Thoracic aorta (tissue), 2 donors: ENCODE results near the gene NFU1. TPM values are rescaled to one million over a fixed set of nuclear protein-coding genes. Genes with fewer than 3 reads are reported as not detected.

ENCODE experiments used
- ATAC-seq: fragments of 150-250 bp; one replicate; pipeline ENCODE4 v1.8.0; 2017; ENCODE audit warnings: low read depth; ENCODE audit not compliant: insufficient number of reproducible peaks, low FRiP score
- DNase-seq: peaks from one replicate; pipeline ENCODE4 v3.0.0-alpha.2; 2020; ENCODE audit warnings: low spot score
- H3K27ac ChIP-seq, 2 donors: fragments of 200-600 bp; sonication (generic); 1 replicate in 1 of 2; 2 replicates in 1 of 2; pipeline ENCODE4 v1.5.1; 2016; ENCODE audit warnings: mild to moderate bottlenecking in 2 of 2, moderate library complexity in 2 of 2
- H3K27me3 ChIP-seq: fragments of 200-600 bp; sonication (generic); replicated peaks from 2 replicates; pipeline ENCODE4 v1.6.0; 2016; ENCODE audit warnings: mild to moderate bottlenecking; ENCODE audit not compliant: insufficient read depth
- H3K36me3 ChIP-seq: fragments of 200-600 bp; sonication (generic); one replicate; pipeline ENCODE4 v1.5.1; 2016
- H3K4me1 ChIP-seq, 2 donors: fragments of 200-600 bp; sonication (generic); 1 replicate in 1 of 2; 2 replicates in 1 of 2; pipeline versions ENCODE4 v1.5.1 to v1.6.0; 2016; ENCODE audit warnings: low read depth in 2 of 2, mild to moderate bottlenecking in 1 of 2; ENCODE audit not compliant: control insufficient read depth in 1 of 2
- H3K4me3 ChIP-seq: fragments of 200-600 bp; sonication (generic); 2 replicates; pipeline ENCODE4 v1.5.1; 2016; ENCODE audit warnings: mild to moderate bottlenecking
- H3K9me3 ChIP-seq: fragments of 200-600 bp; sonication (generic); 2 replicates; pipeline ENCODE4 v1.5.1; 2016
- total RNA-seq, 2 donors: library from RNA; depleted of rRNA; stranded (reverse); fragments of >200 nt; gene quantifications; one replicate each; pipeline versions ENCODE4 v1.1.0 to v1.2.3, GENCODE V29; 2016
- TF ChIP-seq, protein P1 (sequence below): fragments of 200-600 bp; sonication (generic); IDR thresholded peaks from one replicate; pipeline ENCODE4 v1.5.1; 2019; ENCODE audit warnings: antibody characterized with exemption

Gene NFU1
- total RNA-seq, 2 donors from 2014 or later = 44.6 to 51.6 TPM

DNA sequence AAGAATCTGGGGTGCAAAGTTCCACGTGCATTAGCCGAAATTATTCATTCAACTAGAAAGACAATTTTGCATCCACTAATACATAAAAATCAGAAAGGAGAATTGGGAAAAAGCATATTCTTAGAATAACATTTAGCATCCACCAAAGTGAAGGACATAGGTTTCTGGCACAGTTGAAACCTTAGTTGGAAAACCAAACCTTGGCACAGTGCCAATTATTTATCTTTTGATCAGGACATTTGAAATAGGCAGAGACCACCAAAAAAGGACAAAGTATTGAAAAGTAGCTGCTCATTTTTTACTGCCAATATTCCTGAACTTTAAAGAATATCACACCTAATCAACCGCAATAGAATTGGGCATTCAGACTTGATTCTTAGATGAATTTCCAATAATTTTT lies 25.5 kb upstream of the NFU1 start:
- no peak overlapping the region for H3K4me3 ChIP-seq
- no peak overlapping the region for H3K27ac ChIP-seq
- TF ChIP-seq, protein P1, sequence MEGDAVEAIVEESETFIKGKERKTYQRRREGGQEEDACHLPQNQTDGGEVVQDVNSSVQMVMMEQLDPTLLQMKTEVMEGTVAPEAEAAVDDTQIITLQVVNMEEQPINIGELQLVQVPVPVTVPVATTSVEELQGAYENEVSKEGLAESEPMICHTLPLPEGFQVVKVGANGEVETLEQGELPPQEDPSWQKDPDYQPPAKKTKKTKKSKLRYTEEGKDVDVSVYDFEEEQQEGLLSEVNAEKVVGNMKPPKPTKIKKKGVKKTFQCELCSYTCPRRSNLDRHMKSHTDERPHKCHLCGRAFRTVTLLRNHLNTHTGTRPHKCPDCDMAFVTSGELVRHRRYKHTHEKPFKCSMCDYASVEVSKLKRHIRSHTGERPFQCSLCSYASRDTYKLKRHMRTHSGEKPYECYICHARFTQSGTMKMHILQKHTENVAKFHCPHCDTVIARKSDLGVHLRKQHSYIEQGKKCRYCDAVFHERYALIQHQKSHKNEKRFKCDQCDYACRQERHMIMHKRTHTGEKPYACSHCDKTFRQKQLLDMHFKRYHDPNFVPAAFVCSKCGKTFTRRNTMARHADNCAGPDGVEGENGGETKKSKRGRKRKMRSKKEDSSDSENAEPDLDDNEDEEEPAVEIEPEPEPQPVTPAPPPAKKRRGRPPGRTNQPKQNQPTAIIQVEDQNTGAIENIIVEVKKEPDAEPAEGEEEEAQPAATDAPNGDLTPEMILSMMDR = no peak
- H3K9me3 ChIP-seq = no peaks in the 10 kb centered on the region
- H3K27me3 ChIP-seq = no peaks in the 10 kb centered on the region
- DNase-seq = no peak
- ATAC-seq = no peak
- H3K36me3 ChIP-seq = peaks cover 16% of the 10 kb centered on the region
- no peaks in the 10 kb centered on the region for H3K4me1 ChIP-seq

DNA sequence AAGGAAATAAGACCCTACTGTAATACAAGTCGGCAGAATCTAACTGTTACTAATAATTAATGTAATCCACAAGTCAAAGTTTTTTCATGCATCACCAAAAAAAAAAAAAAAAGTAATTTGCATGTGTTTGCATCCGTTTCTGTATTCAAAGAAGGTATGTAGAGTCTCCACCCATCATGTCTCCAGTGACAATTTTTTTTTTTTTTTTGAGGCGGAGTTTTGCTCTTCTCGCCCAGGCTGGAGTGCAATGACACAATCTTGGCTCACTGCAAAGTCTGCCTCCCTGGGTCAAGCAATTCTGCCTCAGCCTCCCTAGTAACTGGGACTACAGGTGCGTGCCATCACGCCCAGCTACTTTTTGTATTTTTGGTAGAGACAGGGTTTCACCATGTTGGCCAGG lies 24.2 kb upstream of the NFU1 start:
- no peaks in the 10 kb centered on the region for H3K4me1 ChIP-seq
- no peak for DNase-seq
- ATAC-seq = no peak
- TF ChIP-seq, protein P1 = no peak
- no peak overlapping the region for H3K27ac ChIP-seq
- no peaks in the 10 kb centered on the region for H3K9me3 ChIP-seq
- H3K4me3 ChIP-seq = no peak overlapping the region
- peaks cover 16% of the 10 kb centered on the region for H3K36me3 ChIP-seq
- no peaks in the 10 kb centered on the region for H3K27me3 ChIP-seq

- Histone ChIP-seq H3K27me3 (no peaks in the 10 kb centered on the region), H3K27ac (no peak overlapping the region), H3K36me3 (peaks cover 4% of the 10 kb centered on the region), H3K9me3 (no peaks in the 10 kb centered on the region), H3K4me1 (no peaks in the 10 kb centered on the region), H3K4me3 (no peak overlapping the region)
- DNase-seq = no peak
- ATAC-seq = no peak
- TF ChIP-seq, protein P1 = no peak
Observed at GRCh38 chr2:69459936-69460335, 22.7 kb upstream of the NFU1 start.

- DNase-seq = no peak
- TF ChIP-seq, protein P1 = no peak
- Histone ChIP-seq H3K27me3 (no peaks in the 10 kb centered on the region), H3K4me1 (no peaks in the 10 kb centered on the region), H3K36me3 (no peaks in the 10 kb centered on the region), H3K27ac (no peak overlapping the region), H3K4me3 (no peak overlapping the region), H3K9me3 (no peaks in the 10 kb centered on the region)
- no peak for ATAC-seq
Observed at GRCh38 chr2:69456950-69457445, 19.8 kb upstream of the NFU1 start.

DNA sequence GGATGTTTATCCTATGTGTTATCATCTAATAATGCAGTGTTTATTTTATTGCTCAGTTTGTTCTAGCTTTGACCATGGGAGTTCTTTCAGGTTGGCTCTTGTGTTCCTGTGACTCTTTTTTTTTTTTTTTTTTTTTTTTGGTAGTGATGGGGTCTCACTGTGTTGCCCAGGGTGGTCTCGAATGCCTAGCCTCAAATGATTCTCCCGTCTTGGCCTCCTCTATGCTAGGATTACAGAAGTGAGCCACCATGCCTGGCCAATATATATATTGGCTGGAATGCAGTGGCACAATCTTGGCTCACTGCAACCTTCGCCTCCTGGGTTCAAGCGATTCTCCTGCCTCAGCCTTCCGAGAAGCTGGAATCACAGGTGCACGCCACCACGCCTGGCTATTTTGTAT lies 18.9 kb upstream of the NFU1 start:
- Histone ChIP-seq H3K4me3 (no peak overlapping the region), H3K9me3 (no peaks in the 10 kb centered on the region), H3K36me3 (no peaks in the 10 kb centered on the region), H3K27me3 (no peaks in the 10 kb centered on the region), H3K27ac (no peak overlapping the region), H3K4me1 (no peaks in the 10 kb centered on the region)
- DNase-seq = no peak
- TF ChIP-seq, protein P1 = no peak
- ATAC-seq = no peak
